ENCODE measurements around the gene FAM222A. TPM values are rescaled to one million over a fixed set of nuclear protein-coding genes. Genes with fewer than 3 reads are reported as not detected.

The FAM222A gene
- total and polyA plus RNA-seq, 2 of the 8 experiments (the other 6 are each of a cell fraction or from before 2014, with no cell fraction given) = 0.94 to 1.1 TPM

- Histone ChIP-seq H3K56ac (replicated peaks; ENCODE audit: insufficient read length, low read depth, low read length) (peak overlapping the region; percentile 97), H3K23me2 (ENCODE audit: low read depth, low read length) (peaks cover 20% of the 10 kb centered on the region; the same call in 1 of the 2 replicates), H4K8ac (ENCODE audit: extremely low read depth, insufficient read depth, low read length) (no peak overlapping the region), H3K4me2 (ENCODE audit: insufficient read depth in 1 of 2, low read depth in 2 of 2, low read length in 2 of 2) (no peak overlapping the region), H3K23ac (ENCODE audit: insufficient read length) (no peak overlapping the region), H4K5ac (ENCODE audit: insufficient read length, low read depth, low read length) (no peak overlapping the region), H2BK15ac (ENCODE audit: low read length) (no peak overlapping the region), H2BK12ac (ENCODE audit: low read depth, low read length) (no peak overlapping the region), H4K91ac (replicated peaks; ENCODE audit: insufficient read length, low read length) (no peak overlapping the region), H3K27me3 (replicated peaks in 1 of 4; ENCODE audit: control insufficient read depth in 3 of 4, extremely low read depth in 1 of 4, insufficient read depth in 3 of 4, low read length in 3 of 4) (no peaks in the 10 kb centered on the region), H3K79me2 (ENCODE audit: control insufficient read depth in 1 of 2, insufficient read depth in 2 of 2, low read length in 2 of 2) (no peaks in the 10 kb centered on the region), H3K4me3 (ENCODE audit: extremely low read depth in 1 of 4, insufficient read depth in 2 of 4, low read depth in 3 of 4, low read length in 4 of 4) (no peak overlapping the region), H3K18ac (ENCODE audit: extremely low read depth, low read length) (no peak overlapping the region), H3K14ac (ENCODE audit: insufficient read length) (no peak overlapping the region), H2BK20ac (ENCODE audit: low read length) (no peak overlapping the region), H3K9me3 (ENCODE audit: insufficient read depth in 2 of 2, low read depth in 1 of 2, low read length in 1 of 2) (0 out of 4 replicates have a peak, but pooled peaks cover 0 to 5% of the 10 kb centered on the region in 2 experiments), H2AK5ac (ENCODE audit: low read depth, low read length) (no peak overlapping the region), H3K36me3 (ENCODE audit: control insufficient read depth in 2 of 4, insufficient read depth in 4 of 4, low read length in 3 of 4) (no peaks in the 10 kb centered on the region), H3K9ac (replicated peaks in 1 of 4; ENCODE audit: extremely low read depth in 1 of 4, low read depth in 3 of 4, low read length in 3 of 4) (no peak overlapping the region), H3K4ac (replicated peaks; ENCODE audit: insufficient read length, low read depth, low read length) (no peak overlapping the region), H3K27ac (ENCODE audit: low read depth, low read length) (no peak overlapping the region), H2BK5ac (ENCODE audit: low read depth, low read length) (no peak overlapping the region), H4K20me1 (replicated peaks in 1 of 2; ENCODE audit: control insufficient read depth in 1 of 2, insufficient read depth in 2 of 2, low read length in 2 of 2) (peaks cover 0 to 15% of the 10 kb centered on the region in 2 experiments), H2BK120ac (replicated peaks; ENCODE audit: low read depth, low read length) (no peak overlapping the region), H3K79me1 (ENCODE audit: low read depth, low read length) (no peaks in the 10 kb centered on the region; the same call in 1 of the 2 replicates), H2AFZ (ENCODE audit: low read length) (no peak overlapping the region), H3K4me1 (replicated peaks in 1 of 4; ENCODE audit: control insufficient read depth in 3 of 4, insufficient read depth in 4 of 4, low read length in 3 of 4) (no peaks in the 10 kb centered on the region)
- POLR2A ChIA-PET (ENCODE audit: partially characterized antibody) = no interaction called here
- DNase-seq (ENCODE audit: low read depth in 1 of 2, low spot score in 2 of 2) (no peak), FAIRE-seq (no peak)
- CTCF ChIA-PET (ENCODE audit: partially characterized antibody) = interaction anchor here (0.8 to 6.1 kb wide), 4 partner anchors 27 to 54 kb away, joined by 3 to 183 read pairs (median 4); no protein-coding TSS in a partner anchor
- WGBS, 2 experiments (ENCODE audit: extremely low coverage in 1 of 2, insufficient coverage in 1 of 2, insufficient read length in 1 of 2, insufficient replicate concordance in 2 of 2, low coverage in 1 of 2, low lambda C conversion rate in 2 of 2, missing lambda C conversion rate in 1 of 2) = 65 to 100% methylated on average over 3 to 4 of the region's 4 CpGs
- TF ChIP-seq RFX5 (IDR thresholded peaks at IDR 0.05; ENCODE audit: borderline replicate concordance, low read depth, low read length) (no peak), POLR2AphosphoS5 (IDR thresholded peaks at IDR 0.05; ENCODE audit: low read depth, low read length) (no peak), EGR1 (IDR thresholded peaks at IDR 0.05; ENCODE audit: borderline replicate concordance, low read depth, low read length) (no peak), SRF (IDR thresholded peaks at IDR 0.05; ENCODE audit: low read depth, low read length) (no peak)
These were observed 95.4 kb downstream of the FAM222A start for GRCh38 chr12:109808876-109809646.
